Brain pericyte (primary cell): Measurements from ENCODE around the gene VRK3.
A peak's percentile ranks its signal among the peaks of the same experiment; 100 is the strongest.

ENCODE experiments used
- DNase-seq: peaks from one replicate; pipeline ENCODE4 v3.0.0-alpha.2; 2012; ENCODE audit warnings: low read depth, low spot score

VRK3 gene

GRCh38 chr19:50030937-50031336 lies 5.8 kb upstream of the VRK3 start:
- no peak for DNase-seq

- no peak for DNase-seq
Measured at GRCh38 chr19:50030225-50030624, 5.1 kb upstream of the VRK3 start.

DNA sequence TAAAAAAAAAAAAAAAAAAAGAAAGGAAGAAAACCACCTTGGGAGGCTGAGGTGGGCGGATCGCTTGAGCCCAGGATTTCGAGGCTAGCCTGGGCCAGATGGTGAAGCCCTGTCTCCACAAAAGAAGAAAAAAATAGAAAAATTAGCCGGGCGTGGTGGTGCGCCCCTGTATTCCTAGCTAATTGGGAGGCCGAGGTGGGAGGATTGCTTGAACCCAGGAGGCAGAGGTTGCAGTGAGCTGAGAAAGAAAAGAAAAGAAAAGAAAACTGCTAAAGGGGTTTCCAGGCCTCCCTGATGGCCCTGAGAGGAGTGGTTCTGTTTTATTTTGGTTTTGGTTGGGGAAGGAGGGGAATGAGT lies 1.4 kb upstream of the VRK3 start:
- DNase-seq, result no peak

DNA sequence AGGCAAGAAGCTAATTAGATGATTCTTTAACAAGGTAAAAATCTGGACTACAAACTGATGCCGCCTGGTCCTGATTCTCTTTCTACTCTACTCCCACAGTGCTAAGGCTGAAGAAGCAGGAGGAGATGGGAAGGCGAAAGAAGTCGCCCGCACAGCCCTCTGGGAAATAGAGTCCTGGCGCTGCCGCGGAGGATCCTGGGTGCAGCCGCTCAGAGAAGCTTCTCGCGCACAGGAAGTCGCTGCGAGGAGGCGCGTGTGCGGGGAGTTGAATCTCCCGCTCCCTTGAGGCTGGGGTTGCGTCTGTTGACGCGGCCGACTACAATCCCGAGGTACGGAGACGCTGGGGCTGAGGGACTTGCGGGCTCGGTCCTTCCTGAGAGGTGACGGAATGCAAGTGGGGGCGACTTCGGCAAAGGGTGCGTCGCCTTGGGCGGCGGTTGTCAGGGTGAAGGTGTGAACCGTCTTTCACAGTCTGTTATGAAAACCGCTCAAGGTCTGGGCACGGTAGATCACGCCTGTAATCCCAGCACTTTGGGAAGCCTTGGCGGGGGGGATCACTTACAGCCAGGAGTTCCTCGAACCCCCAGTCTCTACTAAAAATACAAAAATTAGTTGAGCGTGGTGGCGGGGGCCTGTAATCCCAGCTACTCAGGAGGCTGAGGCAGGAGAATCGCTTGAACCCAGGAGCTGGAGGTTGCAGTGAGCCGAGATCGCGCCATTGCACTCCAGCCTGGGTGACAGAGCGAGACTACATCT lies 800 bp upstream of the VRK3 start, which contains the start of gene ZNF473:
TSS of gene ZNF473 (plus strand) at position 212 of the 756 bp plus-strand sequence. CDS start 5,078 bp downstream, outside the sequence.
- DNase-seq, result no peak

DNA sequence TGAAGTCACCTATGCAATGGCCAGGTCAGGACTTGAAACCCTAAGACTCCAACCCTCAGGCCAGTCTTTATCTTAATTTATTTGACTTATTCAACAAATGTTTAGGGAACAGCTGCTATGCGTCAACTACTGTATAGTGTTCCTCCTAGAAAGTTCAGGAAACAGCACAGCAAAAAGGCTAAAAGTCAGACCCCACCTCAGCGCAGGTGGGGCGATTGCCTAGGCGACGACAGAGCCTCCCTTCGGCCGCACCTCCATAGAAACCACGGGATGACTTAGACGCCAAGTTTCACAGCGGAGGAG lies 502 bp downstream of the VRK3 start:
- no peak for DNase-seq

DNA sequence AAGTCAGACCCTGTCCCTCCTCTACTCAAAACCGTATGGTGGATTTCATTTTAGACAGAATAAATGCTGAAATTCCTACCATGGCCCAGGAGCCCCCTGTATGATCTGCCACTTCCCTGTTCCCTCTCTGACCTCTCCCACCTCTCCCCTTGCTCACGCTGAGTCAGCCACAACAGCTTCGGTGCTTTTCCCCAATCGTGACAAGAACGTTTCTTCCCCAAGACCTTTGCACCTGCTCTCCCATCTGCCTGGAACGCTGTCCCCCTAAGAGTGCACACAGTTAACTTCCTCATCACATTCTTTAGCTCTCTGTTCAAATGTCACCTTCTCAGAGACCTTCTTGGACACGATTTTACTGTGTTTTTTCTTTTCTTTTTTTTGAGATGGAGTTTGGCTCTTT lies 2.3 kb downstream of the VRK3 start:
- DNase-seq, result no peak

DNA sequence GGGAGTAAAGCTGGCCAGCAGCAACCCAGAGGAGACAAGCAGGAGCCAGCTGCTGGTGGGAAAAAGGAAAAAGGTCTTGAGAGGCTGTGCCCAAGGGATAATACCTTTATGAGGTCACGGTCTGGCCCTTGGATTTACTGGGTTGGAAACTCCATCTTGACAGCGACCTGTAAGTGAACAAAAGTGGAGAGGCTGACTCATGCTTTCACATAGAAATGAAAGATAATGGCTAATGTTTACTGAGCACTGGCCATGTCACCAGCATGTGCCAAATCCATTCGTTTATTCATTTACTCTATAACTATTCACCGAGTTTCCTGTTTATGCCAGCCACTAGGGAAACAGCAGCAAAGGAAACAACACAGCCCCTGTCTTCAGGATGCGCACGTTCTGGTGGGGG lies 4.7 kb downstream of the VRK3 start:
- DNase-seq, result no peak

DNA sequence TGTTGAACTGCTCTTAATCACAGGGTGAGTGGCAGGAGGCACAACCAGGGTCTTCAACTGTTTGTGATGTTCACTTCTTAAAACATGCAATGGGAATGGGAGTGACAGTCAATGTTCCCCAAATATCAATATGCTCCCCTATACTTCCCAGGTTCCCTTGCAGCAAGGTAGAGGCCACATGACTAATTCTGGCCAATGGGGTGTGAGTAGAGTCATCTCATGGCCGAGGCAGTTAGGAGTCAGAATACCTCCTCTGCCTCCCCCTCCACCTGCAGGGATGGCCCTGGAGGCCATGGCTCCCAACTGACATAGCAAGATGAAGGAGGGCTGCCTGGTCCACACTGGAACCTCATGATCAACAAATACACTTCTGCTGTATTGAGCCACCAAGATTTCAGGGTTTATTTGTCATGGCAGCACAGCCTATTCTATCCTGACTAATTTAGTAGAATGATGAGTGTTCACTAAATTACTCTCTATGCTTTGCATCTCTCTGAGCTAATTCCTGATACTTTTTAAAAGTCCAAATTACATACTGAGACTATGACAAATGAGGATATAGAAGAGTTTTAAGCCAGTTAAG lies 8.9 kb downstream of the VRK3 start:
- DNase-seq, result no peak

DNA sequence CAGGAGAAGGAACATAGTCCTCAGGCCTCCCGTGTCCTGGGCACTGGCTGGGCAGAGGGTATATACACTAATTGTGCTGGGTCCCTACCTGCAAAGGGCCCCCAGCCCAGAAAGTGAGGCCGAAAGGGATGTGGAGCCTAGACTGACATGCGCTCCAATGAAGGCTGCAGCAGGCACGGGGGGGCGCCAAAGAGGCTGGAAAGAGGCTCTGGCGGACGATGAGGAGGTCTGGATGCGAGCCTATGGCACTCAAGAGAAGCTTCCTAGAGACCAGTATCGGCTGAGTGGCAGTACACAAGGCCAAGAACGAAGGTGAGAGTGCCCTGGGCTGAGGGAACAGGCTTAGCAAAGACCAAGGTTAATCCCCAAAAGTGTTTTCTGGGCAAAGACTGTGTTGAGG lies 16.6 kb downstream of the VRK3 start:
- no peak for DNase-seq

DNA sequence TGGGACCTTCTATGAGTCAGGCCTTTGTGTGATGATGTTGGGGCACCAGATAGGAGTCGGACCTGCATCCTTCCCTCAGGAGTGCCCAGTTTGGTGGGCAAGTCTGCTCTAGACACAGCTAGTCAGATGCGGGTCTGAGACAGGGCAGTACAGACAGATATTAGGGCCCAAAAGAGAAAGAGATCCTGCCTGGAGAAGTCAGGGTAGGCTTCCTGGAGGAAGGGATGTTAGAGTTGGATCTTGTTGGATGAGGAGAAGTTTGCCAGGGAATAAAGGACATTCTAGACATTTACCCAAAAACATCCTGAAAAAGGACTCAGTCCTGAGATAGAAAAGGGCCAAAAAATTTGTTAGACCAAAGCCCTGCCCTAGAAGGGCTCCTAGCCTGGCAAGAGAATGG lies 17.2 kb downstream of the VRK3 start:
- no peak for DNase-seq

DNA sequence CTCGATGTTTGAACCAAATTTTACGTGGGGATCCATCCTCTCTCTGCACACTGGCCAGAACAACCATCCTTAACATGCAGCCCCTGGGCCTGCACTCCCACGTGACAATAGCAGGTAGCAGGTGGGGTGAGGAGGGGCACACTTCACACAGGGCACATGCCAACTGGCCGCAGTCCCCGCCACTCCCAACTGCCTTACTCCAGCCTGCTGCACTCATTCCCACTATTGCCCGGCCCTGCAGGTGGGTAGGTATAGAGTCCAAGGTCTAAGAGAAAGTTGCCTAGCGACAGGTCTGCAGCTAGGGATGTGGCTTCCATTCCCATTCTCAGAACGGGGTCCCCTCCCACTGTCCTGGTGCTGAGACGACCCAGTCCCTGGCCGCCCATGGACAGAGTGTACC lies 18.0 kb downstream of the VRK3 start:
- no peak for DNase-seq

DNA sequence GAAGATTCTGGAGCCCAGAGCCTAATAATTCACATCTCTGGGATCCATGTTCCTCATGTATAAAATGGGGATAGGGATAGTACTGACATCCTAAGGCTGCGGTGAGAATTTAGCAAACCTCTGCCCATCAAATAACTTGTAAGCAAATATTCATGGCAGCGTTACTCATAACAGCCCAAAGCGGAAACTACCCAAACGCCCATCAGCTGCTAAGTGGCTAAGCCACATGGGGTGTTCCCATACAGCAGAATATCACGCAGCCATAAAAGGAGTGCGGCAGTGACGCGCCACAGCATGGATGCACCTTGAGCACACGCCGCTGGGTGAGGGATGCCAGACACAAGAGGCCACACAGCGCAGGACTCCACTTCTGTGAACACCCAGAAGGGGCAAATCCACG lies 19.7 kb downstream of the VRK3 start:
- no peak for DNase-seq

DNA sequence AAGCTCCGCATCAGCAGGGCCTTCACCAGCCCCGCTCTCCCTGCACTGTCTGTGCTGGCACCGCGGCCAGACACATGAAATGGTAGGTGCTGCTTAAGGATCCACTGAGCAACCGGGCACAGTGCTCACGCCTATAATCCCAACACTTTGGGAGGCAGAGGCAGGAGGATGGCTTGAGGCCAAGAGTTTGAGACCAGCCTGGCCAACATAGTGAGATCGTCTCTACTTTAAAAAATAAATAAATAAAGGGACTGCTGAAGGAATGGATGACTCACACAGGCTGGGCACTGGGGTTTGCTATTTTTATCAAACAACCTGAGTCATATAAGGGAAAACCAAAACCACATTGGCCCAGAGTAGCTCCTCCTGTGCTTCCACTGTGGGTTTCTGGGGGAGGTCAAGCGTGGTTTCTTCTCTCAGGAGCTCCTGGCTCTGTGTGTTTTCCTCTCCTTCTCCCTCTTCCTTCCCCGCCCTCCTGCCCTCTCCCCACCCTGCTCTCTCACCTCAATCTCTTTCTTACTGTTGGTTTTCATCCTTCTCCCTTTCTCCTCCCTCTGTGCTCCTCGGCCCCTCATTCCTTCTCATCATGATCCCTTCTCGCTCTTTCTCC lies 21.3 kb downstream of the VRK3 start:
- peak; percentile 29 for DNase-seq

DNA sequence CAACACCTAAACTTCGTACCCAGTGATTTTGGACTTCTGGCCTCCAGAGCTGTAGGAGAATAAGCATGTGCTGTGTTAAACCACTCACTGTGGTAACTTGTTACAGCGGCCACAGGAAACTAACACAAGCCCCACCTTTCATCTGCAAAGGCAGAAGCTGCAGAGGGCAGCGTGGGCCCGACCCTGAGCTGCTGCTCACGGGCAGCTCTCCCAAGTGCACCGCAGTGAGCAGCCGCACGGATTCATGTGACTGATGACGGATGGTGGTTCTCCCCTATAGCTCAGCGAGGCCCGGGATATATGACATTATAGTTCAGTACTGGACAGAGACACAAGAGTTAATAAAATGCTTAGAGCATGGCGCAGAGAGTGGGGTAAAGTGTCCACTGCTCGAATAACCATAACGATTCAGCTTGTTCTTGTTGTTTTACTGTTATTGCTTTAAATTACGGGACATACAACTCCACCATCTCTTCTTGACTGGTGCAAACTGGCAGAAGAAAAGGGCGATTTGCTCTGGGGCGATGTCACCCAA lies 21.9 kb downstream of the VRK3 start:
- DNase-seq, result no peak

- DNase-seq, result no peak
Measured at GRCh38 chr19:50002386-50002960, 22.7 kb downstream of the VRK3 start.

GRCh38 chr19:50001775-50002174 lies 23.4 kb downstream of the VRK3 start:
- no peak for DNase-seq

- no peak for DNase-seq
Measured at GRCh38 chr19:50000841-50001557, 24.2 kb downstream of the VRK3 start.

DNA sequence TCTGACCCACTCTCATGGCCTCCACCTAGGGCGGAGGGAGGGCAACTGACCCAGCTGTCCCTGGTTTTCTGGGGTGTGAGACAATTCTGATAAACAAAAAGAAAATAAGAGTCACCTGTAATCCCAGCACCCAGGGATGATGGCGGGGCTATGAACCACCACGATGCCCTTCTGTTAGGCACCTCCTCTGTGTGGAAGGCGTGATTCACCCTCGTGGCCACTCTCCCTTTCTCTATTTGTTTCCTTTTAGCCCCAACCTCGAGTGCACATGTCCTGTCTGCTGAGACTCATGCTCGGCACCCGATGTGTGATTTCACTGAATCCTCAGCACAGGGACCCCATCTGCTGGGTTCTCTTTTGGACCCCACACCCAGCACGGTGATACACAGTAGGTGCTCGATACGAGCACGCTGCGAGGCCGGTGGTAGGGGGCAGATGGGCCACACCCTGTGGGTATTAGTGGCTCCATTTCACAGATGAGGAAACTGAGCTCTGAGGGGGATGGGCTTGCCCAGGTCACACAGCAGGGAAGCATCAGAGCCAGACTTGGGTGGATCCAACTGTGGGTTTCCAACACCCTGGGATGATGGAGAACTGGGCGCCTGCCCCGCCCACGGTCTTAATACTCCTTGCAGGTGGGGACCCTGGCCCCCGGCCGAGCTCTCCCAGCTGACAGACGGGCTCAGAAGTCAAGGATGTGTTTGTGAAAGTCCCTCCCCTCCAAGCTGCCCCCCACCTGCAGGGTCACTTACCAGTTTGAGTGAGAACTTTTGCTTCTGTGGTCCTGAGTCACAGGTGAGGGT lies 24.9 kb downstream of the VRK3 start:
- no peak for DNase-seq

GRCh38 chr19:49999371-50000010 lies 25.7 kb downstream of the VRK3 start:
- DNase-seq, result no peak

- DNase-seq, result no peak
Measured at GRCh38 chr19:49997709-49998108, 27.5 kb downstream of the VRK3 start.

DNA sequence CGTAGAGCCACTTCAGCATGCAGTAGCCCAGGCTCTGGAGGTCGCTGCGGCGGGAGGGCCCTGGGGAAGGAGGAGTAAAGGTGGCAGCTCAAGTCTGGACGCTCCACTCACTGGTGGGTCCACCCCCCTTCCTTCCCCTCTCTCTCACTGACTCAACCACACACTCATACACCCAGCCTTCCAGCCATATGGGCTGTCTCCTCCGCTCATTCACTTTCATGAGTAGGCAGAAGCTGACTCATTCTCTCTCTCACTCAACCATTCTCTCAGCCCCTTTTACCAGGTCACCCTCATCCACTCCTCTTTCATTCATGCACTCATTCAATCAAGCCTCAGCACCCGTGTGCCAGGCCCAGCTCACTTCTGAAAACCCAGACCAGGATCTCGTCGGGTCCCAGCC lies 36.7 kb downstream of the VRK3 start:
- DNase-seq, result no peak
